Measurements from ENCODE around the gene VAV3.

The VAV3 gene

DNA sequence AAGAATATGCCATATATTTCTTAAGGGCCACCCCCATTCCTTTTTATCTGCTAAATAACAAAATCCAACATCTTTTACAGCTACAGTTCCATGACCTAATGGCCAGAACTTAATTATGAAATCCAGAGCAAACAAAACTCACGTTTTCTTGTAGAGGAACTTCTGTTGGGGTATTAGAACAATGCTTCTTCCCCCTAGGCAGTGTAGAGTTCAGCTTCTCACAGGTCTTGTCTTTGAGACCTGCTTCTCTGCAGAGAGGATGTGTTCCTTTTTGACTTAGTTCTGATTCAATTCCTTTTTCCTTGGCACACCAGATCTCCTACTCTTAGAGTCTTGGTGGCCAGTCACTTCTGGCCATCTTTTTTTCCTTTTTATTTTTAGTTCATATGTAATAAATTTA lies 22.2 kb downstream of the VAV3 start:
- Histone ChIP-seq H4K8ac (ENCODE audit: low read length) (no peak overlapping the region), H3K9ac (ENCODE audit: low read length) (no peak overlapping the region), H3K4me2 (ENCODE audit: low read length, poor library complexity, severe bottlenecking) (no peak overlapping the region), H3K18ac (ENCODE audit: low read depth in 1 of 2, low read length in 2 of 2) (no peak overlapping the region), H3K4me1 (ENCODE audit: control insufficient read depth, insufficient read depth, low read depth, low read length) (no peaks in the 10 kb centered on the region), H2BK5ac (ENCODE audit: low read depth, low read length, poor library complexity, severe bottlenecking) (no peak overlapping the region), H2AK5ac (ENCODE audit: low read length, severe bottlenecking) (no peak overlapping the region), H3K27me3 (ENCODE audit: control insufficient read depth in 1 of 2, insufficient read depth in 1 of 2, low read length in 2 of 2) (no peaks in the 10 kb centered on the region), H3K23ac (ENCODE audit: low read length in 2 of 2) (no peak overlapping the region), H3K79me1 (replicated peaks; ENCODE audit: low read length, poor library complexity, severe bottlenecking) (no peaks in the 10 kb centered on the region), H4K91ac (ENCODE audit: low read length) (no peak overlapping the region), H3K4ac (ENCODE audit: low read depth in 1 of 2, low read length in 2 of 2) (no peak overlapping the region), H2BK12ac (ENCODE audit: low read length in 2 of 2) (no peak overlapping the region), H3K9me3 (ENCODE audit: control insufficient read depth, low read length) (no peaks in the 10 kb centered on the region), H3K4me3 (ENCODE audit: insufficient read depth in 1 of 2, low read depth in 1 of 2, low read length in 2 of 2) (no peak overlapping the region), H2BK15ac (ENCODE audit: low read depth, poor library complexity, severe bottlenecking) (no peak overlapping the region), H3K36me3 (ENCODE audit: control insufficient read depth in 1 of 2, insufficient read depth in 2 of 2, low read depth in 1 of 2, low read length in 2 of 2) (no peaks in the 10 kb centered on the region), H2BK120ac (ENCODE audit: low read depth, low read length) (no peak overlapping the region), H3K27ac (ENCODE audit: low read length, poor library complexity, severe bottlenecking) (no peak overlapping the region), H2AFZ (ENCODE audit: low read depth, low read length) (no peak overlapping the region), H3K14ac (ENCODE audit: low read length in 2 of 2) (no peak overlapping the region)
- DNase-seq = no peak
- WGBS = 86% methylated on average over 1 of the region's 1 CpG

DNA sequence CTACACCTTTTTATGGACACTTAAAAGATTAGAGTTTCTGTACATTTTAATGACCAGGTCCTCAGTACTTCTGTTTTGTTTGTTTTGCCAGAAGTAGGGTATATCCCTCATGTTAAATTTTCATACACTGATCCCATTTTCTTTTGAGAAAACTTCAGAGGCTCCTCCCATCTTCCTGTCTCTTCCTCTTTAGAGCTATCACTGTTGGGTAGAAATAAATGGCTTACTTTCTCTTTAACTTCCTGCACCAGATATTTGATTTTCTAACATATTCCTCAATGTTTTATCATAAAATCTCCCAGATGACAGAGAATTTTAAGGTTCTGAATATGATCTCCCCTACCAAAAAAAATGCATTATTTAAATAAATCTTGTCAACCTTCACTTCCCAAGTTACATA lies 23.4 kb downstream of the VAV3 start:
- no peak overlapping the region for H2AFZ ChIP-seq (ENCODE audit: low read depth, low read length)
- no peak overlapping the region for H3K23ac ChIP-seq (ENCODE audit: low read length in 2 of 2)
- no peak overlapping the region for H3K4me3 ChIP-seq (ENCODE audit: insufficient read depth in 1 of 2, low read depth in 1 of 2, low read length in 2 of 2)
- H3K9me3 ChIP-seq (ENCODE audit: control insufficient read depth, low read length) = no peaks in the 10 kb centered on the region
- H3K4me2 ChIP-seq (ENCODE audit: low read length, poor library complexity, severe bottlenecking) = no peak overlapping the region
- H3K9ac ChIP-seq (ENCODE audit: low read length) = peak overlapping the region; percentile 20
- H2BK15ac ChIP-seq (ENCODE audit: low read depth, poor library complexity, severe bottlenecking) = no peak overlapping the region
- H3K14ac ChIP-seq (ENCODE audit: low read length in 2 of 2) = no peak overlapping the region
- no peak overlapping the region for H2BK120ac ChIP-seq (ENCODE audit: low read depth, low read length)
- H3K4me1 ChIP-seq (ENCODE audit: control insufficient read depth, insufficient read depth, low read depth, low read length) = peaks cover 1% of the 10 kb centered on the region
- H3K79me1 ChIP-seq (replicated peaks; ENCODE audit: low read length, poor library complexity, severe bottlenecking) = no peaks in the 10 kb centered on the region
- H3K27ac ChIP-seq (ENCODE audit: low read length, poor library complexity, severe bottlenecking) = no peak overlapping the region
- no peak overlapping the region for H2AK5ac ChIP-seq (ENCODE audit: low read length, severe bottlenecking)
- H3K4ac ChIP-seq (ENCODE audit: low read depth in 1 of 2, low read length in 2 of 2) = no peak overlapping the region
- H2BK5ac ChIP-seq (ENCODE audit: low read depth, low read length, poor library complexity, severe bottlenecking) = no peak overlapping the region
- no peak overlapping the region for H2BK12ac ChIP-seq (ENCODE audit: low read length in 2 of 2)
- no peak overlapping the region for H3K18ac ChIP-seq (ENCODE audit: low read depth in 1 of 2, low read length in 2 of 2)
- no peak overlapping the region for H4K8ac ChIP-seq (ENCODE audit: low read length)
- H3K36me3 ChIP-seq (ENCODE audit: control insufficient read depth in 1 of 2, insufficient read depth in 2 of 2, low read depth in 1 of 2, low read length in 2 of 2) = no peaks in the 10 kb centered on the region
- DNase-seq = no peak
- H3K27me3 ChIP-seq (ENCODE audit: control insufficient read depth in 1 of 2, insufficient read depth in 1 of 2, low read length in 2 of 2) = no peaks in the 10 kb centered on the region
- H4K91ac ChIP-seq (ENCODE audit: low read length) = no peak overlapping the region

DNA sequence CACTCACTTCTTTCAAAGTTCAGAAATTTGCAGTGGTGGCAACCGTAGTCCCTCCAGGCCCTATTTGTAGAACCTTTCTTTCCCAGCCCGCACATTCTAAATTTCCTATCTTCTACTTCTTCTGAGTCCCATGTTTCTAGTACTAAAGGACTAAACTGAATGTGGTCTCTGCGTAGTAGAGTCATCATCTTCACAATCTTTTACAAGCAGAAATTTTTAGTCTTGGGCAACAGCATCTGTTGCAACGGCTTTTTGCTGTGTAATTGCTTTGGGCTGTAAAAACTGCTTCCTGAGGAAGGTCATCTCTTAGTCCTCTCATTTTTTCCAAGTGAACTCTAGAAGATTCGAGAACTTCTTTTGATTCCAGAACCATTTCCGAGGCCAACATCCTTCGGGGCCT lies 23.9 kb downstream of the VAV3 start:
- Histone ChIP-seq H4K8ac (ENCODE audit: low read length) (no peak overlapping the region), H3K36me3 (ENCODE audit: control insufficient read depth in 1 of 2, insufficient read depth in 2 of 2, low read depth in 1 of 2, low read length in 2 of 2) (no peaks in the 10 kb centered on the region), H3K4me1 (ENCODE audit: control insufficient read depth, insufficient read depth, low read depth, low read length) (peaks cover 2% of the 10 kb centered on the region), H4K91ac (ENCODE audit: low read length) (no peak overlapping the region), H2AFZ (ENCODE audit: low read depth, low read length) (no peak overlapping the region), H2BK5ac (ENCODE audit: low read depth, low read length, poor library complexity, severe bottlenecking) (no peak overlapping the region), H3K27ac (ENCODE audit: low read length, poor library complexity, severe bottlenecking) (no peak overlapping the region), H3K79me1 (replicated peaks; ENCODE audit: low read length, poor library complexity, severe bottlenecking) (no peaks in the 10 kb centered on the region), H2BK120ac (ENCODE audit: low read depth, low read length) (no peak overlapping the region), H3K14ac (ENCODE audit: low read length in 2 of 2) (no peak overlapping the region), H3K9me3 (ENCODE audit: control insufficient read depth, low read length) (no peaks in the 10 kb centered on the region), H3K4me3 (ENCODE audit: insufficient read depth in 1 of 2, low read depth in 1 of 2, low read length in 2 of 2) (no peak overlapping the region), H3K18ac (ENCODE audit: low read depth in 1 of 2, low read length in 2 of 2) (no peak overlapping the region), H3K27me3 (ENCODE audit: control insufficient read depth in 1 of 2, insufficient read depth in 1 of 2, low read length in 2 of 2) (no peaks in the 10 kb centered on the region), H3K9ac (ENCODE audit: low read length) (no peak overlapping the region), H2AK5ac (ENCODE audit: low read length, severe bottlenecking) (no peak overlapping the region), H3K4ac (ENCODE audit: low read depth in 1 of 2, low read length in 2 of 2) (no peak overlapping the region), H3K23ac (ENCODE audit: low read length in 2 of 2) (no peak overlapping the region), H2BK15ac (ENCODE audit: low read depth, poor library complexity, severe bottlenecking) (no peak overlapping the region), H2BK12ac (ENCODE audit: low read length in 2 of 2) (no peak overlapping the region), H3K4me2 (ENCODE audit: low read length, poor library complexity, severe bottlenecking) (no peak overlapping the region)
- peak; percentile 40 for DNase-seq
- WGBS = 88% methylated on average over 7 of the region's 7 CpGs

DNA sequence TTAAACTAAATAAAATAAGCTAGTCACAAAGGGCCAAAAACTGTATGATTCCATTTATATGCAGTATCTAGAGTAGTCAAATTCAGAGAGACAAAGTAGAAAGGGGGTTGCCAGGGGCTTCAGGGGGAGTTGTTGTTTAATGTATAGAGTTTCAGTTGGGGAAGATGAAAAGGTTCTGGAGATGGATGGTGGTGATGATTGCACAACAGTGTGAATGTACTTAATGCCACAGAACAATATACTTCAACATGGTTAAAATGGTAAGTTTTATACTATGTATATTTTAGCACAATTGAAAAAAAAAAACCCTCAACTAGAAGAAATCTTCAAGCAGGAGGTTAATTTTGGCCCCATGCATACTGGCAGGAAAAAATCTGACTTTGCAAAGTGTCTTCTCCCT lies 24.3 kb downstream of the VAV3 start:
- Histone ChIP-seq H3K23ac (ENCODE audit: low read length in 2 of 2) (no peak overlapping the region), H2BK15ac (ENCODE audit: low read depth, poor library complexity, severe bottlenecking) (no peak overlapping the region), H2AFZ (ENCODE audit: low read depth, low read length) (no peak overlapping the region), H3K4me1 (ENCODE audit: control insufficient read depth, insufficient read depth, low read depth, low read length) (peaks cover 2% of the 10 kb centered on the region), H2BK120ac (ENCODE audit: low read depth, low read length) (no peak overlapping the region), H3K79me1 (replicated peaks; ENCODE audit: low read length, poor library complexity, severe bottlenecking) (no peaks in the 10 kb centered on the region), H4K8ac (ENCODE audit: low read length) (no peak overlapping the region), H3K4me2 (ENCODE audit: low read length, poor library complexity, severe bottlenecking) (no peak overlapping the region), H3K27me3 (ENCODE audit: control insufficient read depth in 1 of 2, insufficient read depth in 1 of 2, low read length in 2 of 2) (no peaks in the 10 kb centered on the region), H3K4me3 (ENCODE audit: insufficient read depth in 1 of 2, low read depth in 1 of 2, low read length in 2 of 2) (no peak overlapping the region), H3K9me3 (ENCODE audit: control insufficient read depth, low read length) (no peaks in the 10 kb centered on the region), H3K14ac (ENCODE audit: low read length in 2 of 2) (no peak overlapping the region), H2BK5ac (ENCODE audit: low read depth, low read length, poor library complexity, severe bottlenecking) (no peak overlapping the region), H2AK5ac (ENCODE audit: low read length, severe bottlenecking) (no peak overlapping the region), H3K4ac (ENCODE audit: low read depth in 1 of 2, low read length in 2 of 2) (no peak overlapping the region), H3K36me3 (ENCODE audit: control insufficient read depth in 1 of 2, insufficient read depth in 2 of 2, low read depth in 1 of 2, low read length in 2 of 2) (no peaks in the 10 kb centered on the region), H3K9ac (ENCODE audit: low read length) (no peak overlapping the region), H4K91ac (ENCODE audit: low read length) (no peak overlapping the region), H2BK12ac (ENCODE audit: low read length in 2 of 2) (no peak overlapping the region), H3K18ac (ENCODE audit: low read depth in 1 of 2, low read length in 2 of 2) (no peak overlapping the region), H3K27ac (ENCODE audit: low read length, poor library complexity, severe bottlenecking) (no peak overlapping the region)
- no peak for DNase-seq

All from mesenchymal stem cell (in vitro differentiated cells and primary cell).